Smooth muscle cell (in vitro differentiated cells): ENCODE measurements around the gene TBX21. TPM values are rescaled to one million over a fixed set of nuclear protein-coding genes. Genes with fewer than 3 reads are reported as not detected.
A peak's percentile ranks its signal among the peaks of the same experiment; 100 is the strongest.

Experiments
- DNase-seq: peaks from one replicate; lab custom pipeline; 2025; ENCODE audit not compliant: unreplicated experiment; lab: John Stamatoyannopoulos, UW
- H2AFZ ChIP-seq: fragments of 200-600 bp; sonication (generic); 2 replicates; pipeline ENCODE4 v1.6.0; 2016; ENCODE audit warnings: antibody characterized with exemption, low read depth, mild to moderate bottlenecking
- H3F3A ChIP-seq: fragments of 200-600 bp; sonication (generic); 2 replicates; pipeline ENCODE4 v1.6.0; 2017; ENCODE audit warnings: antibody characterized with exemption, low read depth
- H3K27ac ChIP-seq: fragments of 200-600 bp; sonication (generic); 2 replicates; pipeline ENCODE4 v1.5.1; 2016; ENCODE audit warnings: low read depth, mild to moderate bottlenecking
- H3K27me3 ChIP-seq: fragments of 200-600 bp; sonication (generic); 2 replicates; pipeline ENCODE4 v1.6.1; 2016; ENCODE audit warnings: low read depth, mild to moderate bottlenecking
- H3K36me3 ChIP-seq: fragments of 200-600 bp; sonication (generic); 2 replicates; pipeline ENCODE4 v1.5.1; 2016; ENCODE audit warnings: low read depth
- H3K4me1 ChIP-seq: fragments of 200-600 bp; sonication (generic); 2 replicates; pipeline ENCODE4 v1.5.1; 2016; ENCODE audit warnings: low read depth
- H3K4me2 ChIP-seq: fragments of 200-600 bp; sonication (generic); 2 replicates; pipeline ENCODE4 v1.6.0; 2016; ENCODE audit warnings: mild to moderate bottlenecking
- H3K4me3 ChIP-seq: fragments of 200-600 bp; sonication (generic); 2 replicates; pipeline ENCODE4 v1.5.1; 2016; ENCODE audit warnings: mild to moderate bottlenecking
- H3K79me2 ChIP-seq: fragments of 200-600 bp; sonication (generic); 2 replicates; pipeline ENCODE4 v1.6.0; 2016; ENCODE audit warnings: low read depth, mild to moderate bottlenecking
- H3K9ac ChIP-seq: fragments of 200-600 bp; sonication (generic); 2 replicates; pipeline ENCODE4 v1.6.0; 2016; ENCODE audit warnings: low read depth
- H3K9me3 ChIP-seq: fragments of 200-600 bp; sonication (generic); replicated peaks from 2 replicates; pipeline ENCODE4 v1.5.1; 2016; ENCODE audit warnings: low read depth
- H4K20me1 ChIP-seq: fragments of 200-600 bp; sonication (generic); 2 replicates; pipeline ENCODE4 v1.6.0; 2016; ENCODE audit warnings: low read depth
- CTCF ChIP-seq: fragments of 200-600 bp; sonication (generic); IDR thresholded peaks from 2 replicates; pipeline ENCODE4 v1.5.1; 2017; ENCODE audit warnings: borderline replicate concordance, mild to moderate bottlenecking, antibody characterized with exemption; ENCODE audit not compliant: insufficient read depth, poor library complexity, severe bottlenecking
- WGBS: methylation state at CpG from one replicate; pipeline ENCODE4 v1.1.7; 2016; ENCODE audit warnings: low lambda C conversion rate; 5-methylcytosine and 5-hydroxymethylcytosine counted together
- polyA plus RNA-seq: library from polyadenylated mRNA; unstranded; fragments of >200 nt; fragmentation: Nextera tagmentation; extraction: Ambion mirVana; gene quantifications from 2 replicates; pipeline ENCODE4 v1.2.1, GENCODE V29; 2016
- total RNA-seq: library from RNA; depleted of rRNA; stranded (reverse); fragments of >200 nt; gene quantifications from 2 replicates; pipeline ENCODE4 v1.2.3, GENCODE V29; 2014

TBX21 gene
- total and polyA plus RNA-seq, 2 experiments from 2014 or later, result not detected

- peaks cover 9% of the 10 kb centered on the region for H3F3A ChIP-seq
- no peaks in the 10 kb centered on the region for H3K36me3 ChIP-seq
- peak overlapping the region; percentile 5 for H2AFZ ChIP-seq
- H3K9me3 ChIP-seq, result no peaks in the 10 kb centered on the region
- no peak overlapping the region for H3K27ac ChIP-seq
- peak overlapping the region; percentile 98 for H3K4me2 ChIP-seq
- H4K20me1 ChIP-seq, result peaks cover 3% of the 10 kb centered on the region
- peaks cover 14% of the 10 kb centered on the region for H3K4me1 ChIP-seq
- H3K9ac ChIP-seq, result peak overlapping the region; percentile 88
- no peak for TF ChIP-seq CTCF
- no peaks in the 10 kb centered on the region for H3K27me3 ChIP-seq
- WGBS, result 29% methylated on average over 10 of the region's 10 CpGs
- H3K79me2 ChIP-seq, result no peaks in the 10 kb centered on the region
- no peak for DNase-seq
- peak overlapping the region; percentile 93 for H3K4me3 ChIP-seq
Measured at GRCh38 chr17:47692895-47693730, 39.9 kb upstream of the TBX21 start.

- Histone ChIP-seq H2AFZ (peak within 1 kb of the TSS; percentile 71), H4K20me1 (peaks cover 3% of the 10 kb centered on the region), H3K4me3 (peak within 1 kb of the TSS; percentile 93), H3K4me2 (peak within 1 kb of the TSS; percentile 98), H3K9me3 (no peaks in the 10 kb centered on the region), H3K27ac (peak within 1 kb of the TSS; percentile 70), H3K27me3 (no peaks in the 10 kb centered on the region), H3K4me1 (peaks cover 14% of the 10 kb centered on the region), H3K79me2 (no peaks in the 10 kb centered on the region), H3K36me3 (no peaks in the 10 kb centered on the region), H3F3A (peaks cover 8% of the 10 kb centered on the region), H3K9ac (peak within 1 kb of the TSS; percentile 88)
- WGBS, result 1% methylated on average over 31 of the region's 87 CpGs
- TF ChIP-seq CTCF, result no peak
- peak; percentile 69 for DNase-seq
Measured at GRCh38 chr17:47693731-47694580, 39.1 kb upstream of the TBX21 start, which contains the start of gene TBKBP1. Gene TBKBP1, plus strand, starts transcription at chr17:47694161. Its CDS starts 1,952 bp downstream, at chr17:47696113.

- H4K20me1 ChIP-seq, result peaks cover 9% of the 10 kb centered on the region
- peak overlapping the region; percentile 70 for H3K27ac ChIP-seq
- peaks cover 14% of the 10 kb centered on the region for H3K4me1 ChIP-seq
- WGBS, result 1% methylated on average over 41 of the region's 65 CpGs
- H3K79me2 ChIP-seq, result no peaks in the 10 kb centered on the region
- no peaks in the 10 kb centered on the region for H3K9me3 ChIP-seq
- H2AFZ ChIP-seq, result peak overlapping the region; percentile 71
- peaks cover 8% of the 10 kb centered on the region for H3F3A ChIP-seq
- peak; percentile 72 for DNase-seq
- no peaks in the 10 kb centered on the region for H3K36me3 ChIP-seq
- no peak for TF ChIP-seq CTCF
- peak overlapping the region; percentile 93 for H3K4me3 ChIP-seq
- H3K27me3 ChIP-seq, result no peaks in the 10 kb centered on the region
- peak overlapping the region; percentile 98 for H3K4me2 ChIP-seq
- H3K9ac ChIP-seq, result peak overlapping the region; percentile 88
Measured at GRCh38 chr17:47694581-47695428, 38.2 kb upstream of the TBX21 start.
